Measurements from ENCODE around the gene FBXL2.

DNA sequence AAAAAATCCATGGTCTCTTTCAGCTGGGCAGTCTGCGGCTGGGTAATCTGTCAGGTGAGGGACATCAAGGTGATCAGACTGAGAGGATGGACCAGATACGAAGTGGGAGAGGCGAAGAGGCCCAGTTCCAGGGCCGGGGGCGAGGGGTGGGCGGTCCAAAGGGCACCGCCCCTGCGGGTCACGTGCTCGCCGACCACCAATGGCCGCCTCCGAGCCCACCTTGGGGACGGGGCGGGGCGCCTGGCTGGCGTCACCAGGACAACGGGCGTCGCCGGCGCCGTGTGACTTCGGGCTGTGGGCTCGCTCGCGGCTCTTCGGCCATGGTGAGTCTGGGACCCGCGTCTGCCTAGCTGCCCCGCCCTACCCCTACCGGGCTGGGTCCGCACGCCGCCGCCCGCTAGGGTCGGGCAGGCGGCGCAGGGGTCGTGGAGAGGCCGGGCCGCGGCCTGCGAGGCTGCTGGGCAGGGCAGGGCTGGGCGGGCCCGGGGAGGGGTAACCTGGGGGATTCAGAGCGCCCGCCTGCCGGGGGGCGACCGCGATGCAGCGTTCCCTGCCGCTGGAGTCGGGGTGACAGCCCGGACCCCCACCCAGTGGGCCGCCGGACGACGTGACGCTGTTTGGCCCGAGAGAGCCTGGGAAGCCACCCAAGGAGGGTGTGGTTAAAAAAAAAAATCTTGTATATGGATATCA is at the start of gene FBXL2:
- TF ChIP-seq, protein P1, sequence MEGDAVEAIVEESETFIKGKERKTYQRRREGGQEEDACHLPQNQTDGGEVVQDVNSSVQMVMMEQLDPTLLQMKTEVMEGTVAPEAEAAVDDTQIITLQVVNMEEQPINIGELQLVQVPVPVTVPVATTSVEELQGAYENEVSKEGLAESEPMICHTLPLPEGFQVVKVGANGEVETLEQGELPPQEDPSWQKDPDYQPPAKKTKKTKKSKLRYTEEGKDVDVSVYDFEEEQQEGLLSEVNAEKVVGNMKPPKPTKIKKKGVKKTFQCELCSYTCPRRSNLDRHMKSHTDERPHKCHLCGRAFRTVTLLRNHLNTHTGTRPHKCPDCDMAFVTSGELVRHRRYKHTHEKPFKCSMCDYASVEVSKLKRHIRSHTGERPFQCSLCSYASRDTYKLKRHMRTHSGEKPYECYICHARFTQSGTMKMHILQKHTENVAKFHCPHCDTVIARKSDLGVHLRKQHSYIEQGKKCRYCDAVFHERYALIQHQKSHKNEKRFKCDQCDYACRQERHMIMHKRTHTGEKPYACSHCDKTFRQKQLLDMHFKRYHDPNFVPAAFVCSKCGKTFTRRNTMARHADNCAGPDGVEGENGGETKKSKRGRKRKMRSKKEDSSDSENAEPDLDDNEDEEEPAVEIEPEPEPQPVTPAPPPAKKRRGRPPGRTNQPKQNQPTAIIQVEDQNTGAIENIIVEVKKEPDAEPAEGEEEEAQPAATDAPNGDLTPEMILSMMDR (IDR thresholded peaks at IDR 0.05), result no peak
- TF ChIP-seq, protein P2, sequence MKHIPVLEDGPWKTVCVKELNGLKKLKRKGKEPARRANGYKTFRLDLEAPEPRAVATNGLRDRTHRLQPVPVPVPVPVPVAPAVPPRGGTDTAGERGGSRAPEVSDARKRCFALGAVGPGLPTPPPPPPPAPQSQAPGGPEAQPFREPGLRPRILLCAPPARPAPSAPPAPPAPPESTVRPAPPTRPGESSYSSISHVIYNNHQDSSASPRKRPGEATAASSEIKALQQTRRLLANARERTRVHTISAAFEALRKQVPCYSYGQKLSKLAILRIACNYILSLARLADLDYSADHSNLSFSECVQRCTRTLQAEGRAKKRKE (CRISPR knock-in tag; IDR thresholded peaks at IDR 0.05; ENCODE audit: low read depth), result no peak
- no peak for TF ChIP-seq GATA3 (IDR thresholded peaks at IDR 0.05; ENCODE audit: borderline replicate concordance)
- peak; percentile 76 for TF ChIP-seq POLR2A (IDR thresholded peaks at IDR 0.05; ENCODE audit: low read length)
- no peak for TF ChIP-seq RNF2 (IDR thresholded peaks at IDR 0.05; ENCODE audit: borderline replicate concordance, low read depth)
- TF ChIP-seq, protein P3, sequence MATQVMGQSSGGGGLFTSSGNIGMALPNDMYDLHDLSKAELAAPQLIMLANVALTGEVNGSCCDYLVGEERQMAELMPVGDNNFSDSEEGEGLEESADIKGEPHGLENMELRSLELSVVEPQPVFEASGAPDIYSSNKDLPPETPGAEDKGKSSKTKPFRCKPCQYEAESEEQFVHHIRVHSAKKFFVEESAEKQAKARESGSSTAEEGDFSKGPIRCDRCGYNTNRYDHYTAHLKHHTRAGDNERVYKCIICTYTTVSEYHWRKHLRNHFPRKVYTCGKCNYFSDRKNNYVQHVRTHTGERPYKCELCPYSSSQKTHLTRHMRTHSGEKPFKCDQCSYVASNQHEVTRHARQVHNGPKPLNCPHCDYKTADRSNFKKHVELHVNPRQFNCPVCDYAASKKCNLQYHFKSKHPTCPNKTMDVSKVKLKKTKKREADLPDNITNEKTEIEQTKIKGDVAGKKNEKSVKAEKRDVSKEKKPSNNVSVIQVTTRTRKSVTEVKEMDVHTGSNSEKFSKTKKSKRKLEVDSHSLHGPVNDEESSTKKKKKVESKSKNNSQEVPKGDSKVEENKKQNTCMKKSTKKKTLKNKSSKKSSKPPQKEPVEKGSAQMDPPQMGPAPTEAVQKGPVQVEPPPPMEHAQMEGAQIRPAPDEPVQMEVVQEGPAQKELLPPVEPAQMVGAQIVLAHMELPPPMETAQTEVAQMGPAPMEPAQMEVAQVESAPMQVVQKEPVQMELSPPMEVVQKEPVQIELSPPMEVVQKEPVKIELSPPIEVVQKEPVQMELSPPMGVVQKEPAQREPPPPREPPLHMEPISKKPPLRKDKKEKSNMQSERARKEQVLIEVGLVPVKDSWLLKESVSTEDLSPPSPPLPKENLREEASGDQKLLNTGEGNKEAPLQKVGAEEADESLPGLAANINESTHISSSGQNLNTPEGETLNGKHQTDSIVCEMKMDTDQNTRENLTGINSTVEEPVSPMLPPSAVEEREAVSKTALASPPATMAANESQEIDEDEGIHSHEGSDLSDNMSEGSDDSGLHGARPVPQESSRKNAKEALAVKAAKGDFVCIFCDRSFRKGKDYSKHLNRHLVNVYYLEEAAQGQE (IDR thresholded peaks at IDR 0.05), result no peak
- TF ChIP-seq CHD2 (IDR thresholded peaks at IDR 0.05; ENCODE audit: low read length, partially characterized antibody), result no peak
